Pancreas (tissue), 10 donors: ENCODE results near the gene ELF4. TPM values are rescaled to one million over a fixed set of nuclear protein-coding genes. Genes with fewer than 3 reads are reported as not detected.

Source experiments
- ATAC-seq, 4 donors: fragments of 200-7000 bp; cut with Tn5 transposase; one replicate each; pipeline versions ENCODE4 v1.8.0 to v1.9.1; 2020; ENCODE audit warnings: mild to moderate bottlenecking in 4 of 4, moderate library complexity in 4 of 4
- DNase-seq, 6 donors: peaks; one replicate each; pipeline ENCODE4 v3.0.0-alpha.2; 2020
- FAIRE-seq: peaks from 2 replicates; lab custom pipeline; 2012; peaks lifted over from hg19 to GRCh38; lab: Jason Lieb, UNC
- H3K27ac ChIP-seq, 4 donors: fragments of 200-600 bp; sonication (generic); 1 replicate in 3 of 4; 2 replicates in 1 of 4; pipeline versions ENCODE4 v1.5.0 to v1.8.0; 2020
- H3K27me3 ChIP-seq, 4 donors: fragments of 200-600 bp; one replicate each; pipeline ENCODE4 v1.8.0; 2021
- H3K36me3 ChIP-seq, 3 donors: fragments of 200-600 bp; sonication (generic) in 1 of 3; one replicate each; pipeline versions ENCODE4 v1.5.0 to v1.8.0; 2020 to 2021
- H3K4me1 ChIP-seq, 3 donors: fragments of 200-600 bp; one replicate each; pipeline ENCODE4 v1.8.0; 2021
- H3K4me3 ChIP-seq, 4 donors: fragments of 200-600 bp; sonication (generic) in 2 of 4; one replicate each; pipeline versions ENCODE4 v1.5.0 to v1.8.0; 2020 to 2021
- H3K9me3 ChIP-seq, 4 donors: fragments of 200-600 bp; one replicate each; pipeline ENCODE4 v1.8.0; 2021
- WGBS, 2 donors: extraction: QIAGEN DNeasy Blood & Tissue Kit; methylation state at CpG; one replicate each; pipeline ENCODE4 v1.1.7; 2013; 5-methylcytosine and 5-hydroxymethylcytosine counted together
- intact Hi-C, 3 donors: fragments of 100-400 bp; cut with DNase I; formaldehyde crosslinking; loops; one replicate each; pipeline versions ENCODE4 v1.11.1 to v1.14.2; 2022
- polyA plus RNA-seq, 2 donors: library from polyadenylated mRNA; stranded (reverse); fragments of 200-250 nt; gene quantifications; one replicate each; pipeline ENCODE4 v1.2.3, GENCODE V29; 2013
- total RNA-seq, 6 donors: library from RNA; stranded (reverse); fragmentation: NEBNext Ultra II Directional in 4 of 6; extraction: Animal tissue kit (Norgen Biotek cat#: 25700) in 4 of 6; gene quantifications; one replicate each; pipeline versions ENCODE4 v1.2.1 to v1.2.4, GENCODE V29; 2021 to 2023
- TF ChIP-seq, protein P1 (sequence below), 4 donors: fragments of 200-600 bp; sonication (generic) in 3 of 4; IDR thresholded peaks; one replicate each; pipeline versions ENCODE4 v1.5.0 to v1.8.0; 2021; ENCODE audit warnings: antibody characterized with exemption in 4 of 4
- donor health status: healthy with polysubstance abuse.
- donor health status: DM: no; HTN: no; CAD: no; lungs with moderate emphysema.
- donor health status: DM: no; HTN: no; CAD: no.
- donor health status: control.
- donor health status: control.
- donor health status: Bipolar disorder and iron deficiency.
- donor health status: DM: yes; HTN: yes; CAD: no.
- donor health status: DM: no; HTN: no; CAD: no.
- donor health status: DM: no; HTN: no; CAD: no.
- donor health status: DM: yes; HTN: yes; CAD: no.

Gene ELF4
- 1 to 10 TPM; 1.4 to 4.6 (median 2.0) TPM for total RNA-seq
- 1 to 10 TPM; 1.1 to 2.0 TPM for polyA plus RNA-seq

DNA sequence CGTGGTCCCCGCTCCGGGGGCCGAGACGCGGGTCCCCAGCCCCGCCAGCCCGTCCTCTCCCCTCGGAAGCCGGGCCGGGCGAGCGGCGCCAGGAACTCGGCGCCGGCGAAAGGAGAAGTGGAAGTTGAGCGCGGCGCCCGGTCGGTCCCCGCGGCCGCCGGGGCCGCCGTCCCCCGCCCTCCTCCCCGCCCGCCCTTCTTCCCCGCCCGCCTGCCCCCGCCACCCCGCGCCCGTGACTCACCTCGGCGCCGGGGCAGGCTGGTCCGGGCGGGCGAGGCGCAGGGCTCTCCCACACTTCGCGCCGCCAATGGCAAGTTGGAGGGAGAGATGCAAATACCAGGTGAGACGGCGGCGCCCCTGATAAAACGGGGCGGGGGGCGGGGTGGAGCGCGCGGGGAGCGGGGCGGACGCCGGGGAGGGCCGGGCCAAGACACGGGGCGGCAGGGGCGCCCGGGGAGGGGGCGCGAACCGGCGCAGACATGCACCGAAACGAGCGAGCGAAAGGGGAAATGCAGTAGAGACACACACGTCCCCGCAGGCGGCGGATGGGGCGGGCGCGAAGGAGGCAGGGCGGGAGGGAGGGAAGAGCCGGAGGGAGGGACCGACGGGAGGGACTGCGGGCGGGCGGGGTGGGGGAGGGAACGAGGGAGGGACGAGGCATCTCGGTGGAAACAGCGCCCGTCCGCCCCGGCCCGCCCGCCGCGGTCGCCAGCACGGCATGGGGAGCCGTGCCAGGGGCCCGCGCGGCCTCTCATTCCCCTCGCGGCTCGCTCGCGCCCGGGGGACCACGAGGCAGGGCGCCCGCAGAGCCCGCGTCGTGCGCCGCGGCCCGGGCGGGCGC is at the start of gene ELF4:
TSS of gene ELF4 (minus strand) at position 119 of the 841 bp plus-strand sequence. CDS start 29,167 bp downstream, outside the sequence.
- no peaks in the 10 kb centered on the region for H3K9me3 ChIP-seq
- no peaks in the 10 kb centered on the region for H3K36me3 ChIP-seq
- ATAC-seq (peak; percentile 64 to 87 (median 78)), FAIRE-seq (no peak), DNase-seq (peak in 3 of 6 donors; percentile 49 to 73 (median 55))
- intact Hi-C loops, result no loop called here
- H3K27ac ChIP-seq, result peak within 1 kb of the TSS in 2 of 4 donors; percentile 54 to 69
- WGBS, 2 donors, result 3 to 30% methylated on average over 33 to 96 of the region's 123 CpGs
- no peaks in the 10 kb centered on the region for H3K4me1 ChIP-seq
- no peaks in the 10 kb centered on the region for H3K27me3 ChIP-seq
- TF ChIP-seq, protein P1, sequence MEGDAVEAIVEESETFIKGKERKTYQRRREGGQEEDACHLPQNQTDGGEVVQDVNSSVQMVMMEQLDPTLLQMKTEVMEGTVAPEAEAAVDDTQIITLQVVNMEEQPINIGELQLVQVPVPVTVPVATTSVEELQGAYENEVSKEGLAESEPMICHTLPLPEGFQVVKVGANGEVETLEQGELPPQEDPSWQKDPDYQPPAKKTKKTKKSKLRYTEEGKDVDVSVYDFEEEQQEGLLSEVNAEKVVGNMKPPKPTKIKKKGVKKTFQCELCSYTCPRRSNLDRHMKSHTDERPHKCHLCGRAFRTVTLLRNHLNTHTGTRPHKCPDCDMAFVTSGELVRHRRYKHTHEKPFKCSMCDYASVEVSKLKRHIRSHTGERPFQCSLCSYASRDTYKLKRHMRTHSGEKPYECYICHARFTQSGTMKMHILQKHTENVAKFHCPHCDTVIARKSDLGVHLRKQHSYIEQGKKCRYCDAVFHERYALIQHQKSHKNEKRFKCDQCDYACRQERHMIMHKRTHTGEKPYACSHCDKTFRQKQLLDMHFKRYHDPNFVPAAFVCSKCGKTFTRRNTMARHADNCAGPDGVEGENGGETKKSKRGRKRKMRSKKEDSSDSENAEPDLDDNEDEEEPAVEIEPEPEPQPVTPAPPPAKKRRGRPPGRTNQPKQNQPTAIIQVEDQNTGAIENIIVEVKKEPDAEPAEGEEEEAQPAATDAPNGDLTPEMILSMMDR (IDR thresholded peaks at IDR 0.05), result no peak
- peak within 1 kb of the TSS; percentile 23 to 52 (median 40) for H3K4me3 ChIP-seq

DNA sequence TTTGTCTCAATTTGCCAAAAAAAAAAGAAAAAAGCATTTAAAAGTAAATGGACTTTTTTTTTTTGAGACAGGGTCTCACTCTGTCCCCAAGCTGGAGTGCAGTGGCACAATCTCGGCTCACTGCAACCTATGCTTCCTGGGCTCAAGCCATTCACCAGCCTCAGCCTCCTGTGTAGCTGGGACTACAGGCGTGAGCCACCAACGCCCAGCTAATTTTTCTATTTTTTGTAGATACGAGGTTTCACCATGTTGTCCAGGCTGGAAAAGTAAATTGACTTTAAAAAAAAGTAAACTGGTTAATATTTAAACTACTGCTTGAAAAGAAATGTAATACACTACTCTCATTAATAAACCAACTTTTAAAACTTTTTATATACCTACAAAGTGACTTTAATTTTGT is 49.5 kb upstream of the ELF4 start:
- TF ChIP-seq, protein P1 (IDR thresholded peaks at IDR 0.05), result no peak
- H3K27me3 ChIP-seq, result no peaks in the 10 kb centered on the region
- FAIRE-seq, result no peak
- H3K9me3 ChIP-seq, result no peaks in the 10 kb centered on the region
- 27 to 34% methylated on average over 4 of the region's 4 CpGs for WGBS, 2 donors
- ATAC-seq, result peak in 1 of 4 donors; percentile 18
- no peak overlapping the region for H3K4me3 ChIP-seq
- no peak overlapping the region for H3K27ac ChIP-seq
- H3K36me3 ChIP-seq, result no peaks in the 10 kb centered on the region
- peaks cover 0 to 12% (median 0%) of the 10 kb centered on the region in 3 donors for H3K4me1 ChIP-seq
- no peak for DNase-seq
- intact Hi-C loops, result no loop called here

DNA sequence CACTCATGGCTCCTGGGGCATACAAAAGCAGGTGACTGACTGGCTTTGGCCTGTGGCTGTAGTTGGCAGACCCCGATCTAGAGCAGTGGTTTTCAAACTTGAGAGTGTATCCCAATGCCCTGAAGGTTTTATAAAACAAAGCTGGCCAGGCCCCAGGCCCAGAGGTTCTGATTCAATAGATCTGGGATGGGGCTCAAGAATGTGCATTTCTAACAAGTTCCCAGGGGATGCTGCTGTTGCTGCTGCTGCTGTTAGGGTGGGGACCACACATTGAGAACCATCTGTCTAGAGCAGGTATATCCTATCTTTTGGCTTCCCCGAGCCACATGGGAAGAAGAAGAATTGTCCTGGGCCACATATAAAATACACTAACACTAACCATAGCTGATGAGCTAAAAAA is 48.0 kb upstream of the ELF4 start:
- ATAC-seq (no peak), FAIRE-seq (no peak)
- H3K4me1 ChIP-seq, result peaks cover 0 to 8% (median 0%) of the 10 kb centered on the region in 3 donors

DNA sequence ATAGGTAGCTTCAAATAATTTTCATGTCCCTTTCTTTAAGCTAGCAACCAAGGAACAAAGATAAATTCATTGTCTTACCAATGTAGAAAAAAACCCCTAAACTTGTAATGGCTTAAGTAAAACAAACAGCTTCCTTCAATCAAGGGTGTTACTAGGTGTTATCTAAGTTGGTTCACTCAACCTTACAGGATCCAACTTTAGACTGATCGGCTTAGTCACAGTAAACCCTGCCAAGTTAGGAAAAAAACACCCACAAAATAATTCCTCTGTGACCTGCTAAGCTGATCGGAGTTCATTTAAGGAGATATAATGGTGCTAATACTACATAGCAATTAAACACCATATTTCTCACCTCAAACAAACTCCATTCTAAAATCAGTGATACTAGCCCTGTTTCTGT is 45.3 kb upstream of the ELF4 start:
- TF ChIP-seq, protein P1 (IDR thresholded peaks at IDR 0.05), result no peak
- intact Hi-C loops, result no loop called here
- no peaks in the 10 kb centered on the region for H3K9me3 ChIP-seq
- 38 to 41% methylated on average over 2 of the region's 2 CpGs for WGBS, 2 donors
- H3K4me3 ChIP-seq, result no peak overlapping the region
- DNase-seq (no peak), ATAC-seq (peak in 2 of 4 donors; percentile 38 to 55), FAIRE-seq (no peak)
- no peak overlapping the region for H3K27ac ChIP-seq
- no peaks in the 10 kb centered on the region for H3K36me3 ChIP-seq
- H3K4me1 ChIP-seq, result peaks cover 0 to 8% (median 0%) of the 10 kb centered on the region in 3 donors
- no peaks in the 10 kb centered on the region for H3K27me3 ChIP-seq

More for the DNA sequence above, 48.0 kb upstream of the ELF4 start:
- no peak overlapping the region for H3K4me3 ChIP-seq
- DNase-seq, result no peak
- WGBS, 2 donors, result 78 to 93% methylated on average over 2 of the region's 2 CpGs
- H3K27ac ChIP-seq, result no peak overlapping the region
- intact Hi-C loops, result no loop called here
- TF ChIP-seq, protein P1 (IDR thresholded peaks at IDR 0.05), result no peak
- H3K27me3 ChIP-seq, result no peaks in the 10 kb centered on the region
- H3K36me3 ChIP-seq, result no peaks in the 10 kb centered on the region
- H3K9me3 ChIP-seq, result no peaks in the 10 kb centered on the region

DNA sequence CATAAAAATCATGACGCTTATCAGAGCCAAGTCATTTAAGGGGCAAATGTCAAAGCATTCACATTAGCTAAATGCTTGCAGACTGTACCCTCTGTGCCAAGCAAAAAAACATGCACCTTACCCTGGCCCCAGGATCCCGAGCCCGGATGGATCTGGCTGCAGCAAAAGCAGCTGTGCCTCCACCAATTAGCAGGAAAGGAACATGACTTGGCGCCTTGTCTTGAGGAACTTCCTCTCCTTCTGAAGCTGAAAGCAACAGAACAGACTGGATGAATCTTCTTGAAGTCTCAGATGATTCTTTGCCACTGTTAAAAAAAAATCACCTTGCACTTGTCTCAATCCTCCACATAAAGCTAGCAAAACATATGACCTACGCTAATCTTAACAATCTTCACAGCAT is 37.3 kb upstream of the ELF4 start:
- TF ChIP-seq, protein P1 (IDR thresholded peaks at IDR 0.05), result no peak
- FAIRE-seq (no peak), DNase-seq (no peak), ATAC-seq (no peak)
- 75 to 86% methylated on average over 5 of the region's 5 CpGs for WGBS, 2 donors
- Histone ChIP-seq H3K4me1 (no peaks in the 10 kb centered on the region), H3K36me3 (peaks cover 0 to 3% (median 0%) of the 10 kb centered on the region in 3 donors), H3K27ac (no peak overlapping the region), H3K9me3 (no peaks in the 10 kb centered on the region), H3K27me3 (no peaks in the 10 kb centered on the region), H3K4me3 (no peak overlapping the region)
- intact Hi-C loops, result no loop called here
